A673 (cell line): ENCODE measurements around the gene ACP7. TPM values are rescaled to one million over a fixed set of nuclear protein-coding genes. Genes with fewer than 3 reads are reported as not detected.

Source experiments
- BruUV-seq: library from RNA; stranded (reverse); fragments of 400-500 nt; replicated peaks from 2 replicates; lab custom pipeline; 2021; lab: Mats Ljungman, UMichigan
- CTCF ChIA-PET: fragments of 300-600 bp; sonication (Branson Sonifier 250); formaldehyde crosslinking; loops from one replicate; lab custom pipeline; 2022; ENCODE audit warnings: antibody characterized with exemption; lab: Charles Lee
- POLR2A ChIA-PET: fragments of 300-600 bp; sonication (Branson Sonifier 250); formaldehyde crosslinking; loops from one replicate; lab custom pipeline; 2022; ENCODE audit warnings: antibody characterized with exemption; ENCODE audit not compliant: low non-redundant PET; lab: Charles Lee
- DNase-seq: peaks from one replicate; pipeline ENCODE4 v3.0.0-alpha.2; 2015; ENCODE audit warnings: low spot score
- H3K27ac ChIP-seq: fragments of 200-600 bp; sonication (generic); 2 replicates; pipeline ENCODE4 v1.5.1; 2016; ENCODE audit warnings: mixed run types, low read depth, mild to moderate bottlenecking, mixed read lengths, antibody characterized with exemption, low read length; ENCODE audit not compliant: poor library complexity, severe bottlenecking
- H3K27me3 ChIP-seq: fragments of 200-600 bp; sonication (generic); replicated peaks from 2 replicates; pipeline ENCODE4 v1.6.1; 2017; ENCODE audit warnings: mixed run types, low read depth, mild to moderate bottlenecking, mixed read lengths, antibody characterized with exemption, low read length; ENCODE audit not compliant: insufficient read depth, poor library complexity
- H3K36me3 ChIP-seq: fragments of 200-600 bp; sonication (generic); 2 replicates; pipeline ENCODE4 v1.6.1; 2016; ENCODE audit warnings: mixed run types, mild to moderate bottlenecking, mixed read lengths, antibody characterized with exemption, low read length; ENCODE audit not compliant: insufficient read depth, poor library complexity, severe bottlenecking
- H3K4me1 ChIP-seq: fragments of 200-600 bp; sonication (generic); 2 replicates; pipeline ENCODE4 v1.6.1; 2017; ENCODE audit warnings: mixed run types, mild to moderate bottlenecking, mixed read lengths, antibody characterized with exemption, low read length; ENCODE audit not compliant: insufficient read depth, poor library complexity, severe bottlenecking
- H3K4me3 ChIP-seq: fragments of 200-600 bp; sonication (generic); 2 replicates; pipeline ENCODE4 v1.5.1; 2016; ENCODE audit warnings: low read depth, mixed run types, mild to moderate bottlenecking, mixed read lengths, low read length; ENCODE audit not compliant: poor library complexity, severe bottlenecking
- H3K9me3 ChIP-seq: fragments of 200-600 bp; sonication (generic); 2 replicates; pipeline ENCODE4 v1.6.1; 2016; ENCODE audit warnings: mixed run types, low read depth, mild to moderate bottlenecking, mixed read lengths, antibody characterized with exemption, low read length; ENCODE audit not compliant: poor library complexity, severe bottlenecking
- CTCF ChIP-seq: fragments of 300-800, 200-600 bp; sonication (generic); conservative IDR thresholded peaks from 2 replicates; pipeline ENCODE4 v1.5.1; 2017; ENCODE audit warnings: low read depth, mild to moderate bottlenecking, antibody characterized with exemption, low read length, moderate library complexity, mixed read lengths
- EZH2 ChIP-seq: fragments of 200-600 bp; sonication (generic); IDR thresholded peaks from 2 replicates; pipeline ENCODE4 v1.6.1; 2017; ENCODE audit warnings: borderline replicate concordance, low read depth, mild to moderate bottlenecking, mixed read lengths, antibody characterized with exemption, low read length; ENCODE audit not compliant: poor library complexity, severe bottlenecking
- intact Hi-C: fragments of 100-400 bp; cut with micrococcal nuclease; formaldehyde crosslinking; loops from one replicate; pipeline ENCODE4 v1.10.0; 2022; ENCODE audit not compliant: unreplicated experiment
- total RNA-seq: library from RNA; stranded (reverse); gene quantifications from 2 replicates; pipeline ENCODE4 v1.2.3, GENCODE V29; 2021

The ACP7 gene
- total RNA-seq, 1 experiment from 2014 or later, result not detected

GRCh38 chr19:39110263-39110967 lies 26.2 kb downstream of the ACP7 start:
- no peaks in the 10 kb centered on the region for H3K27me3 ChIP-seq
- H3K27ac ChIP-seq, result no peak overlapping the region
- H3K4me3 ChIP-seq, result no peak overlapping the region
- intact Hi-C loops, result loop anchor here (10.0 kb wide), 2 partner anchors 136 to 424 kb away; partner anchors contain the start of genes EID2B and FBXO17
- TF ChIP-seq CTCF (peak; percentile 89), EZH2 (no peak)
- H3K9me3 ChIP-seq, result no peaks in the 10 kb centered on the region
- CTCF ChIA-PET, result no interaction called here
- BruUV-seq, result no TSS peak
- H3K36me3 ChIP-seq, result no peaks in the 10 kb centered on the region
- POLR2A ChIA-PET, result interaction anchor here (0.7 kb wide), 1 partner anchor 232 kb away, joined by 5 read pairs; the partner anchor contains the start of gene SAMD4B
- H3K4me1 ChIP-seq, result no peaks in the 10 kb centered on the region
- DNase-seq, result peak; percentile 60

GRCh38 chr19:39111593-39112199 lies 27.5 kb downstream of the ACP7 start:
- intact Hi-C loops, result loop anchor here (10.0 kb wide), 2 partner anchors 137 to 423 kb away; partner anchors contain the start of genes EID2B and FBXO17
- TF ChIP-seq EZH2 (no peak), CTCF (no peak)
- Histone ChIP-seq H3K4me3 (no peak overlapping the region), H3K4me1 (no peaks in the 10 kb centered on the region), H3K36me3 (no peaks in the 10 kb centered on the region), H3K27ac (no peak overlapping the region), H3K27me3 (no peaks in the 10 kb centered on the region), H3K9me3 (no peaks in the 10 kb centered on the region)
- POLR2A ChIA-PET, result no interaction called here
- DNase-seq, result no peak
- BruUV-seq, result no TSS peak
- CTCF ChIA-PET, result interaction anchor here (0.6 kb wide), 1 partner anchor 16 kb away, joined by 3 read pairs; no protein-coding TSS in a partner anchor

- ChIA-PET CTCF (interaction anchor here (0.6 kb wide), 1 partner anchor 17 kb away, joined by 3 read pairs; no protein-coding TSS in a partner anchor), POLR2A (no interaction called here)
- no TSS peak for BruUV-seq
- TF ChIP-seq CTCF (no peak), EZH2 (no peak)
- H3K9me3 ChIP-seq, result no peaks in the 10 kb centered on the region
- no peaks in the 10 kb centered on the region for H3K36me3 ChIP-seq
- intact Hi-C loops, result loop anchor here (10.0 kb wide), 2 partner anchors 138 to 422 kb away; partner anchors contain the start of genes EID2B and FBXO17
- H3K4me3 ChIP-seq, result no peak overlapping the region
- H3K27ac ChIP-seq, result no peak overlapping the region
- no peak for DNase-seq
- H3K4me1 ChIP-seq, result no peaks in the 10 kb centered on the region
- no peaks in the 10 kb centered on the region for H3K27me3 ChIP-seq
Measured at GRCh38 chr19:39112338-39112890, 28.2 kb downstream of the ACP7 start.
